NCI-H526 treated with DMSO at 0.1 percent for 48 hours (cell line): ENCODE data around the gene G3BP2.
"Not testable (repeated sequence)": the region's sequence is repeated elsewhere in the genome, so short reads cannot be mapped to it uniquely, and the experiment has no call there.

Experiments used
- DNase-seq: peaks from one replicate; lab custom pipeline; 2025; lab: John Stamatoyannopoulos, UW

G3BP2 gene

GRCh38 chr4:75683482-75684155 is 10.4 kb upstream of the G3BP2 start:
- no peak for DNase-seq

- DNase-seq = no peak
Measured at GRCh38 chr4:75679876-75680575, 6.8 kb upstream of the G3BP2 start.

GRCh38 chr4:75678965-75679364 is 5.8 kb upstream of the G3BP2 start:
- no peak for DNase-seq

- DNase-seq = no peak
Measured at GRCh38 chr4:75678473-75678872, 5.3 kb upstream of the G3BP2 start.

GRCh38 chr4:75675004-75675531 is 1.9 kb upstream of the G3BP2 start:
- DNase-seq = no peak

- DNase-seq = no peak
Measured at GRCh38 chr4:75673959-75674328, 733 bp upstream of the G3BP2 start.

GRCh38 chr4:75672461-75673026 is 667 bp downstream of the G3BP2 start:
- DNase-seq = peak; percentile 2

- no peak for DNase-seq
Measured at GRCh38 chr4:75671802-75672421, 1.3 kb downstream of the G3BP2 start.

- DNase-seq = no peak
Measured at GRCh38 chr4:75668596-75668995, 4.6 kb downstream of the G3BP2 start.

GRCh38 chr4:75667636-75668035 is 5.6 kb downstream of the G3BP2 start:
- DNase-seq = not testable (repeated sequence)

- no peak for DNase-seq
Measured at GRCh38 chr4:75666299-75666698, 6.9 kb downstream of the G3BP2 start.

- DNase-seq = not testable (repeated sequence)
Measured at GRCh38 chr4:75664604-75665003, 8.6 kb downstream of the G3BP2 start.

GRCh38 chr4:75662626-75663025 is 10.6 kb downstream of the G3BP2 start:
- no peak for DNase-seq

- no peak for DNase-seq
Measured at GRCh38 chr4:75660491-75660890, 12.7 kb downstream of the G3BP2 start.

GRCh38 chr4:75659512-75660031 is 13.6 kb downstream of the G3BP2 start:
- no peak for DNase-seq

- no peak for DNase-seq
Measured at GRCh38 chr4:75658876-75659275, 14.3 kb downstream of the G3BP2 start.

- no peak for DNase-seq
Measured at GRCh38 chr4:75655562-75655961, 17.6 kb downstream of the G3BP2 start.

GRCh38 chr4:75654905-75655304 is 18.3 kb downstream of the G3BP2 start:
- no peak for DNase-seq

- peak; percentile 3 for DNase-seq
Measured at GRCh38 chr4:75653845-75654503, 19.2 kb downstream of the G3BP2 start.

- DNase-seq = no peak
Measured at GRCh38 chr4:75644095-75644494, 29.1 kb downstream of the G3BP2 start.

GRCh38 chr4:75643651-75644050 is 29.6 kb downstream of the G3BP2 start:
- no peak for DNase-seq

GRCh38 chr4:75639124-75639695 is 34.0 kb downstream of the G3BP2 start:
- no peak for DNase-seq
